GM19324 (cell line): ENCODE results near the gene MCU.

ENCODE experiments used
- ATAC-seq: cut with Tn5 transposase; IDR thresholded peaks from one replicate; pipeline ENCODE4 v1.9.1; 2021; ENCODE audit warnings: mild to moderate bottlenecking, moderate library complexity; ENCODE audit not compliant: unreplicated experiment, low FRiP score

The MCU gene

GRCh38 chr10:72927485-72927884 lies 235.5 kb downstream of the MCU start:
- no peak for ATAC-seq

- ATAC-seq: no peak
Measured at GRCh38 chr10:72928798-72929197, 236.9 kb downstream of the MCU start.

GRCh38 chr10:72930276-72930675 lies 238.3 kb downstream of the MCU start:
- ATAC-seq: no peak

DNA sequence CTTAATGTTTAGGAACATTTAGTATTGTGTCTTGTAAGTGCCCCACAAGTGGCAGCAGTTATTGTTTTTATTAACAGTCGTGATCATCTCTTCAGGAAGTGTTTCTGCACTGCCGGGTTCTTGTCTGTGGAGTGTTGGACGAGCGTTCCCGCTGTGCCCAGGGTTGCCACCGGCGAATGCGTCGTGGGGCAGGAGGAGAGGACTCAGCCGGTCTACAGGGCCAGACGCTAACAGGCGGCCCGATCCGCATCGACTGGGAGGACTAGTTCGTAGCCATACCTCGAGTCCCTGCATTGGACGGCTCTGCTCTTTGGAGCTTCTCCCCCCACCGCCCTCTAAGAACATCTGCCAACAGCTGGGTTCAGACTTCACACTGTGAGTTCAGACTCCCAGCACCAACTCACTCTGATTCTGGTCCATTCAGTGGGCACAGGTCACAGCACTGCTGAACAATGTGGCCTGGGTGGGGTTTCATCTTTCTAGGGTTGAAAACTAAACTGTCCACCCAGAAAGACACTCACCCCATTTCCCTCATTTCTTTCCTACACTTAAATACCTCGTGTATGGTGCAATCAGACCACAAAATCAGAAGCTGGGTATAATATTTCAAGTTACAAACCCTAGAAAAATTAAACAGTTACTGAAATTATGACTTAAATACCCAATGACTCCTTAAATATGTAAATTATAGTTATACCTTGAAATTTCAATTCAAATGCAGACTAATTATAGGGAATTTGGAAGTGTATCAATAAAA lies 240.5 kb downstream of the MCU start:
- no peak for ATAC-seq

DNA sequence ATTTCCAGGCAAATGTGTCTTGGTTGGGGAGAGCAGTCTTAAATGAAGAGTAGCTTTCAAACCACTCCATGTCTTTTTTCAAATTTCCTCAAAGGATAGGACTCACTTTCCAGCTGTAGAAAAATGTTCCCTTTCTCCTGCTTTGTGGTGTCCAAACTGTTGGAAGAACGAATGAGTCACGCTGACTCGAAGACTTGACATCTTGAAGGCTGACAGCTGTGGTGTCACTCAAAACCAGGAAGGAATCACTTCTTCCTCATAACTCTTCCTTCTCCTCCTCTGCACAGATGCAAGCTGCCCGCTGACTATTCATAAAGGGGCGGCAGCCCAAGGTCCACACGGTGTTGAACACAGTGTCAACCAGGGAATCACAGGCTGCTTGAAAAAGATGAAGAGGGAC lies 243.4 kb downstream of the MCU start:
- ATAC-seq: no peak
